ENCODE results near the gene FUZ. TPM values are rescaled to one million over a fixed set of nuclear protein-coding genes. Genes with fewer than 3 reads are reported as not detected.

Gene FUZ
- total and polyA plus RNA-seq, 4 donors = 3.8 to 12.5 (median 7.0) TPM

GRCh38 chr19:49758292-49758691, 54.8 kb downstream of the FUZ start:
- WGBS = 62% methylated on average over 7 of the region's 7 CpGs
- peaks cover 0 to 1% (median 0%) of the 10 kb centered on the region in 4 donors for H3K9me3 ChIP-seq (ENCODE audit: control insufficient read depth in 4 of 4, low read length in 3 of 4)
- DNase-seq (ENCODE audit: low spot score) = no peak
- H3K27me3 ChIP-seq (ENCODE audit: control insufficient read depth in 4 of 4, insufficient read depth in 4 of 4, low read length in 3 of 4) = no peaks in the 10 kb centered on the region
- H3K4me3 ChIP-seq (ENCODE audit: low read depth in 1 of 3, low read length in 3 of 3) = no peak overlapping the region
- no peaks in the 10 kb centered on the region for H3K36me3 ChIP-seq (ENCODE audit: control insufficient read depth in 4 of 4, insufficient read depth in 3 of 4, low read depth in 1 of 4, low read length in 3 of 4)
- TF ChIP-seq FOXA1 (IDR thresholded peaks at IDR 0.05) (no peak), ATF3 (IDR thresholded peaks at IDR 0.05) (no peak), CTCF (IDR thresholded peaks at IDR 0.05; ENCODE audit: low read depth, low read length, missing input control) (no peak), YY1 (IDR thresholded peaks at IDR 0.05) (no peak), SP1 (IDR thresholded peaks at IDR 0.05) (no peak), GABPA (IDR thresholded peaks at IDR 0.05 in 1 of 2, conservative IDR thresholded peaks at IDR 0.05 in 1 of 2) (no peak), MAX (IDR thresholded peaks at IDR 0.05) (no peak), TAF1 (conservative IDR thresholded peaks at IDR 0.05) (no peak)
- H3K27ac ChIP-seq (ENCODE audit: low read depth in 1 of 2, low read length in 2 of 2) = no peak overlapping the region
- H3K9ac ChIP-seq (ENCODE audit: low read depth in 1 of 2, low read length in 2 of 2) = no peak overlapping the region
- no peaks in the 10 kb centered on the region for H3K4me1 ChIP-seq (ENCODE audit: control insufficient read depth in 4 of 4, insufficient read depth in 4 of 4, low read length in 3 of 4)

Small RNAs within 50 kb of the gene (small RNA-seq; reads per million reads assigned to genes)
- gene MIR4749 = not detected
- not detected for gene MIR6799
- gene RNU6-841P = not detected

Other genes with a start within 250 kb of the FUZ start
- 10 to 100 TPM; 19.3 to 33.3 TPM for gene NOSIP, start 232.7 kb downstream of the FUZ start, total RNA-seq
- 10 to 100 TPM; 27.7 to 45.2 TPM for gene NOSIP, start 232.7 kb downstream of the FUZ start, polyA plus RNA-seq
- 1 to 10 TPM; 1.1 to 1.4 TPM for gene PRRG2, start 232.0 kb downstream of the FUZ start, total RNA-seq
- gene PRRG2, start 232.0 kb downstream of the FUZ start, polyA plus RNA-seq = 1 to 10 TPM; 2.8 TPM
- 1 to 10 TPM; 2.8 TPM for gene PRR12, start 222.1 kb downstream of the FUZ start, total RNA-seq
- 1 to 10 TPM in 1 of 2 donors, under 1 TPM in 1; 0.86 to 3.5 TPM for gene PRR12, start 222.1 kb downstream of the FUZ start, polyA plus RNA-seq
- 1 to 10 TPM; 4.1 to 5.7 TPM for gene RRAS, start 173.1 kb downstream of the FUZ start, total RNA-seq
- 10 to 100 TPM; 16.5 to 18.5 TPM for gene RRAS, start 173.1 kb downstream of the FUZ start, polyA plus RNA-seq
- gene SCAF1, start 171.1 kb downstream of the FUZ start, total RNA-seq = 10 to 100 TPM in 1 of 2 donors, 1 to 10 TPM in 1; 9.2 to 10.6 TPM
- gene SCAF1, start 171.1 kb downstream of the FUZ start, polyA plus RNA-seq = 10 to 100 TPM in 1 of 2 donors, 1 to 10 TPM in 1; 4.6 to 17.6 TPM
- 10 to 100 TPM; 24.4 to 31.7 TPM for gene IRF3, start 147.4 kb downstream of the FUZ start, total RNA-seq
- 10 to 100 TPM; 18.2 to 33.6 TPM for gene IRF3, start 147.4 kb downstream of the FUZ start, polyA plus RNA-seq
- gene BCL2L12, start 147.4 kb downstream of the FUZ start, total RNA-seq = 1 to 10 TPM; 1.6 to 6.3 TPM
- gene BCL2L12, start 147.4 kb downstream of the FUZ start, polyA plus RNA-seq = 10 to 100 TPM in 1 of 2 donors, 1 to 10 TPM in 1; 7.2 to 15.7 TPM
- 10 to 100 TPM; 61.6 to 67.2 TPM for gene PRMT1, start 136.0 kb downstream of the FUZ start, total RNA-seq
- 10 to 100 TPM; 35.1 to 46.0 TPM for gene PRMT1, start 136.0 kb downstream of the FUZ start, polyA plus RNA-seq
- gene ADM5, start 123.7 kb downstream of the FUZ start, total RNA-seq = under 1 TPM; 0.28 to 0.84 TPM
- gene ADM5, start 123.7 kb downstream of the FUZ start, polyA plus RNA-seq = under 1 TPM; 0.11 to 0.23 TPM
- gene CPT1C, start 122.2 kb downstream of the FUZ start, total RNA-seq = under 1 TPM; 0.37 to 0.50 TPM
- under 1 TPM; 0.67 to 0.75 TPM for gene CPT1C, start 122.2 kb downstream of the FUZ start, polyA plus RNA-seq
- gene TSKS, start 50.0 kb downstream of the FUZ start, total RNA-seq = under 1 TPM; 0.08 to 0.61 TPM
- under 1 TPM in 1 of 2 donors, not detected in 1; 0.07 TPM for gene TSKS, start 50.0 kb downstream of the FUZ start, polyA plus RNA-seq
- 100 to 1,000 TPM in 1 of 2 donors, 10 to 100 TPM in 1; 58.0 to 123 TPM for gene AP2A1, start 46.3 kb downstream of the FUZ start, total RNA-seq
- 10 to 100 TPM; 20.1 to 57.0 TPM for gene AP2A1, start 46.3 kb downstream of the FUZ start, polyA plus RNA-seq
- 10 to 100 TPM in 1 of 2 donors, 1 to 10 TPM in 1; 7.6 to 24.1 TPM for gene MED25, start 5.0 kb upstream of the FUZ start, total RNA-seq
- gene MED25, start 5.0 kb upstream of the FUZ start, polyA plus RNA-seq = 10 to 100 TPM in 1 of 2 donors, 1 to 10 TPM in 1; 4.7 to 11.5 TPM
- 10 to 100 TPM; 38.0 to 40.7 TPM for gene PTOV1, start 37.9 kb upstream of the FUZ start, total RNA-seq
- 10 to 100 TPM; 41.9 to 52.3 TPM for gene PTOV1, start 37.9 kb upstream of the FUZ start, polyA plus RNA-seq
- gene PNKP, start 54.3 kb upstream of the FUZ start, total RNA-seq = 10 to 100 TPM; 17.3 to 30.9 TPM
- 10 to 100 TPM; 18.5 to 21.1 TPM for gene PNKP, start 54.3 kb upstream of the FUZ start, polyA plus RNA-seq
- 10 to 100 TPM in 1 of 2 donors, 1 to 10 TPM in 1; 6.8 to 10.3 TPM for gene AKT1S1, start 64.1 kb upstream of the FUZ start, total RNA-seq
- 10 to 100 TPM; 15.4 to 43.9 TPM for gene AKT1S1, start 64.1 kb upstream of the FUZ start, polyA plus RNA-seq
- 10 to 100 TPM; 11.3 to 14.9 TPM for gene TBC1D17, start 64.4 kb upstream of the FUZ start, total RNA-seq
- gene TBC1D17, start 64.4 kb upstream of the FUZ start, polyA plus RNA-seq = 10 to 100 TPM; 19.5 to 27.9 TPM
- gene IL4I1, start 83.6 kb upstream of the FUZ start, total RNA-seq = under 1 TPM; 0.08 to 0.75 TPM
- under 1 TPM; 0.17 to 0.30 TPM for gene IL4I1, start 83.6 kb upstream of the FUZ start, polyA plus RNA-seq
- gene ATF5, start 115.9 kb upstream of the FUZ start, total RNA-seq = 100 to 1,000 TPM in 1 of 2 donors, 10 to 100 TPM in 1; 42.3 to 143 TPM
- gene ATF5, start 115.9 kb upstream of the FUZ start, polyA plus RNA-seq = 1,000 to 10,000 TPM in 1 of 2 donors, 100 to 1,000 TPM in 1; 550 to 2,086 TPM
- 10 to 100 TPM; 14.2 to 19.8 TPM for gene NUP62, start 116.2 kb upstream of the FUZ start, total RNA-seq
- gene NUP62, start 116.2 kb upstream of the FUZ start, polyA plus RNA-seq = 10 to 100 TPM; 16.7 to 19.6 TPM
- gene SIGLEC11, start 147.9 kb upstream of the FUZ start, total RNA-seq = 1 to 10 TPM; 4.4 to 8.9 TPM
- gene SIGLEC11, start 147.9 kb upstream of the FUZ start, polyA plus RNA-seq = 1 to 10 TPM in 1 of 2 donors, under 1 TPM in 1; 0.49 to 2.1 TPM
- gene VRK3, start 212.1 kb upstream of the FUZ start, total RNA-seq = 10 to 100 TPM; 16.2 to 23.0 TPM
- gene VRK3, start 212.1 kb upstream of the FUZ start, polyA plus RNA-seq = 10 to 100 TPM; 17.7 to 23.6 TPM
- gene ZNF473, start 212.7 kb upstream of the FUZ start, total RNA-seq = 1 to 10 TPM; 3.6 to 4.0 TPM
- 1 to 10 TPM in 1 of 2 donors, under 1 TPM in 1; 0.92 to 1.9 TPM for gene ZNF473, start 212.7 kb upstream of the FUZ start, polyA plus RNA-seq

Data from liver (tissue), 10 donors.